H1 (cell line): ENCODE results near the gene TCF20.

Source experiments
- EGR1 ChIP-seq: IDR thresholded peaks from 2 replicates; pipeline ENCODE4 v1.6.1; 2011; ENCODE audit warnings: low read depth, low read length, borderline replicate concordance
- EZH2 ChIP-seq: fragments of 200-600 bp; sonication (generic); IDR thresholded peaks from 2 replicates; pipeline ENCODE4 v1.7.1; 2012; ENCODE audit warnings: low read depth, mild to moderate bottlenecking, moderate library complexity, low read length, inconsistent platforms; ENCODE audit not compliant: severe bottlenecking
- NRF1 ChIP-seq: IDR thresholded peaks from 2 replicates; pipeline ENCODE4 v1.6.1; 2011; ENCODE audit warnings: mild to moderate bottlenecking, low read depth, low read length, improper control_type of control experiment
- POLR2A ChIP-seq, 2 experiments: IDR thresholded peaks; 1 replicate in 1 of 2; 2 replicates in 1 of 2; pipeline ENCODE4 v1.6.1; 2011; ENCODE audit warnings: low read depth in 2 of 2, low read length in 2 of 2, mild to moderate bottlenecking in 2 of 2; ENCODE audit errors: control extremely low read depth in 1 of 2
- SIN3A ChIP-seq, 2 experiments: IDR thresholded peaks in 1 of 2; conservative IDR thresholded peaks in 1 of 2; 2 replicates each; pipeline ENCODE4 v1.6.1; 2011 to 2012; ENCODE audit warnings: low read length in 2 of 2, improper control_type of control experiment in 1 of 2, low read depth in 1 of 2, mild to moderate bottlenecking in 1 of 2
- TF ChIP-seq, protein P1 (sequence below), 3 experiments: IDR thresholded peaks; 1 replicate in 2 of 3; 2 replicates in 1 of 3; pipeline versions ENCODE4 v1.5.1 to v1.6.1; 2011; ENCODE audit warnings: low read length in 3 of 3, mild to moderate bottlenecking in 3 of 3, inconsistent platforms in 2 of 3, low read depth in 1 of 3, moderate library complexity in 1 of 3; ENCODE audit not compliant: insufficient read depth in 1 of 3; ENCODE audit errors: control extremely low read depth in 1 of 3
- TF ChIP-seq, protein P2 (sequence below): IDR thresholded peaks from 2 replicates; pipeline ENCODE4 v1.6.1; 2011; ENCODE audit warnings: low read length, improper control_type of control experiment

DNA sequence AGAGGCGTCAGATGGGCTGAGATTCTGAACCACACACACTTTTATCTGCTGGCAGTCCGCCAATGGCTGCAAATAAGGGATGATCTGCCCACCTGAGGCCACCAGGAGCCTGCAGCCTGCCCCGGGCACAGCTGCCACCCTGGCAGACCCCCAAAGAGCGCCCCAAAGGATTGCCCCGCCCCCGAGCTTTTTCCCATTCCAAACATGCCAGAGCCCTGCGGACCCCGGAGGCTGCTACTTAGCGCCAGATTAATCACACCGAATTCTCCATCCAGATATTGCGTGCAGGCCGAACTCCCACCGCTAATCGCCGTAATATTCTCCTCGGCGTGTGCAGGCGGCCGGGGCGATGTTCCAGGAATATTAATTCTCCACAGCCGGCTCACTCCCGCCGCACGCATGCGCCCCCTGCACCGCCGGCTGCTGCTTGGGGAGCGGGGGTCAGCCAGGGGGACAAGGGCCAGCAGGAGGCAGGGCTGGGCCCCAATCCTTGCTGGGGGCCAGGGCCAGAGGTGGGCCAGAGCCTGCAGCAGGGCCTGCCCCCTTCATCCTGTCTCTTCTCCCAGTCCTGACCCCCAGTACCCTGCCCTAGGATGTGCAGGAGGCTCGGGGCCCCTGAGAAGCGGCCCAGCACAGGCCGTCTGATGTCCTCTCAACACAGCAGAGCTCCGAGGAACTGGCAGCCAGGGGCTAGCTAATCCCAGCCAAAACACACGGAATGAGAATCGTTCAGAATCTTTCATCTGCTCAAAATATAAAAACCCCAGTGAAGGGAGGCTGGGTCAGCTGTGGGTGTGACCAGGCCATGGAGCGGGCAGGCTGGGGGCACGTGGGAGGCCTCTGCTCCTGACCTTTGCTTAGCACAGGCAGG, 19.5 kb upstream of the TCF20 start:
- TF ChIP-seq, protein P1, sequence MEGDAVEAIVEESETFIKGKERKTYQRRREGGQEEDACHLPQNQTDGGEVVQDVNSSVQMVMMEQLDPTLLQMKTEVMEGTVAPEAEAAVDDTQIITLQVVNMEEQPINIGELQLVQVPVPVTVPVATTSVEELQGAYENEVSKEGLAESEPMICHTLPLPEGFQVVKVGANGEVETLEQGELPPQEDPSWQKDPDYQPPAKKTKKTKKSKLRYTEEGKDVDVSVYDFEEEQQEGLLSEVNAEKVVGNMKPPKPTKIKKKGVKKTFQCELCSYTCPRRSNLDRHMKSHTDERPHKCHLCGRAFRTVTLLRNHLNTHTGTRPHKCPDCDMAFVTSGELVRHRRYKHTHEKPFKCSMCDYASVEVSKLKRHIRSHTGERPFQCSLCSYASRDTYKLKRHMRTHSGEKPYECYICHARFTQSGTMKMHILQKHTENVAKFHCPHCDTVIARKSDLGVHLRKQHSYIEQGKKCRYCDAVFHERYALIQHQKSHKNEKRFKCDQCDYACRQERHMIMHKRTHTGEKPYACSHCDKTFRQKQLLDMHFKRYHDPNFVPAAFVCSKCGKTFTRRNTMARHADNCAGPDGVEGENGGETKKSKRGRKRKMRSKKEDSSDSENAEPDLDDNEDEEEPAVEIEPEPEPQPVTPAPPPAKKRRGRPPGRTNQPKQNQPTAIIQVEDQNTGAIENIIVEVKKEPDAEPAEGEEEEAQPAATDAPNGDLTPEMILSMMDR (IDR thresholded peaks at IDR 0.05; ENCODE audit: control extremely low read depth in 1 of 3, insufficient read depth in 1 of 3, low read depth in 1 of 3, low read length in 3 of 3), result no peak
- no peak for TF ChIP-seq POLR2A (IDR thresholded peaks at IDR 0.05; ENCODE audit: control extremely low read depth in 1 of 2, low read depth in 2 of 2, low read length in 2 of 2)
- TF ChIP-seq, protein P2, sequence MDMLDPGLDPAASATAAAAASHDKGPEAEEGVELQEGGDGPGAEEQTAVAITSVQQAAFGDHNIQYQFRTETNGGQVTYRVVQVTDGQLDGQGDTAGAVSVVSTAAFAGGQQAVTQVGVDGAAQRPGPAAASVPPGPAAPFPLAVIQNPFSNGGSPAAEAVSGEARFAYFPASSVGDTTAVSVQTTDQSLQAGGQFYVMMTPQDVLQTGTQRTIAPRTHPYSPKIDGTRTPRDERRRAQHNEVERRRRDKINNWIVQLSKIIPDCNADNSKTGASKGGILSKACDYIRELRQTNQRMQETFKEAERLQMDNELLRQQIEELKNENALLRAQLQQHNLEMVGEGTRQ, result no peak
- TF ChIP-seq SIN3A (conservative IDR thresholded peaks at IDR 0.05 in 1 of 2, IDR thresholded peaks at IDR 0.05 in 1 of 2; ENCODE audit: low read depth in 1 of 2, low read length in 2 of 2), result no peak
- no peak for TF ChIP-seq EZH2
- no peak for TF ChIP-seq EGR1
- no peak for TF ChIP-seq NRF1
